MM.1S (cell line): ENCODE data around the gene LRRC4C.

Experiments used
- EZH2 ChIP-seq: fragments of 300-600 bp; sonication (generic); optimal IDR thresholded peaks from 2 replicates; pipeline ENCODE3; 2017; ENCODE audit warnings: low read depth, mild to moderate bottlenecking, antibody characterized with exemption, low read length, mixed read lengths
- TF ChIP-seq, protein P1 (sequence below): fragments of 300-600 bp; sonication (generic); IDR thresholded peaks from 2 replicates; pipeline ENCODE4 v1.5.1; 2016; ENCODE audit warnings: antibody characterized with exemption, low read length, mixed read lengths

DNA sequence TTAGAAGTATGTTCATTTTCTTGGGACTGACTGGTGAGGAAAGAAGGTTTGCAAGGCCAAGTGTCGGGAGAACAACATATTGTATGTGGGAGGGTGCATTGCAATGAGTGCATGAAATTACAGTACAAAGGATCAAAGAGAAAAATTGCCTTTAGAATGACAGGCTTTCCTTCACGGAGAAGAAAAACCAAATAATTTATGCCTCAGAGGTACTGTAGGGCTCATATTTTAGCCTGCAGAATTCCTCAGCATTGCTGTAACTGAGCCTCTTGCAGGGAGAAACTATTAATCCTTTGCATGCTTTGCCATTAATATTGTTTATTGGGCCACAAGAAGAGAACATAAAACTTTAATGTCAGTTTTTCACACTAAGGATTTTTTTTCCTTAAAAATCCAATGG, 60.1 kb downstream of the LRRC4C start:
- TF ChIP-seq, protein P1, sequence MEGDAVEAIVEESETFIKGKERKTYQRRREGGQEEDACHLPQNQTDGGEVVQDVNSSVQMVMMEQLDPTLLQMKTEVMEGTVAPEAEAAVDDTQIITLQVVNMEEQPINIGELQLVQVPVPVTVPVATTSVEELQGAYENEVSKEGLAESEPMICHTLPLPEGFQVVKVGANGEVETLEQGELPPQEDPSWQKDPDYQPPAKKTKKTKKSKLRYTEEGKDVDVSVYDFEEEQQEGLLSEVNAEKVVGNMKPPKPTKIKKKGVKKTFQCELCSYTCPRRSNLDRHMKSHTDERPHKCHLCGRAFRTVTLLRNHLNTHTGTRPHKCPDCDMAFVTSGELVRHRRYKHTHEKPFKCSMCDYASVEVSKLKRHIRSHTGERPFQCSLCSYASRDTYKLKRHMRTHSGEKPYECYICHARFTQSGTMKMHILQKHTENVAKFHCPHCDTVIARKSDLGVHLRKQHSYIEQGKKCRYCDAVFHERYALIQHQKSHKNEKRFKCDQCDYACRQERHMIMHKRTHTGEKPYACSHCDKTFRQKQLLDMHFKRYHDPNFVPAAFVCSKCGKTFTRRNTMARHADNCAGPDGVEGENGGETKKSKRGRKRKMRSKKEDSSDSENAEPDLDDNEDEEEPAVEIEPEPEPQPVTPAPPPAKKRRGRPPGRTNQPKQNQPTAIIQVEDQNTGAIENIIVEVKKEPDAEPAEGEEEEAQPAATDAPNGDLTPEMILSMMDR, result no peak
- TF ChIP-seq EZH2, result no peak
